H1 (cell line): Measurements from ENCODE around the gene SHC3. TPM values are rescaled to one million over a fixed set of nuclear protein-coding genes. Genes with fewer than 3 reads are reported as not detected.

Source experiments
- polyA plus RNA-seq, 7 experiments: library from polyadenylated mRNA; depleted of rRNA in 3 of 7; stranded (reverse) in 5 of 7; unstranded in 2 of 7; fragments of >200 nt in 5 of 7; fragments of 200-250 nt in 2 of 7; gene quantifications; 1 replicate in 5 of 7; 2 replicates in 1 of 7; 4 replicates in 1 of 7; pipeline versions ENCODE4 v1.2.1 to v1.2.3, GENCODE V29; 2011 to 2013; ENCODE audit warnings: missing spikeins in 2 of 7, mixed read lengths in 2 of 7
- total RNA-seq: library from RNA; stranded (reverse); fragmentation: NEBNext Ultra II Directional; extraction: Animal tissue kit (Norgen Biotek cat#: 25700); gene quantifications from 2 replicates; pipeline ENCODE4 v1.2.1, GENCODE V29; 2021
- TF ChIP-seq, protein P1 (sequence below): fragments of 300-600 bp; sonication (generic); IDR thresholded peaks from 2 replicates; pipeline ENCODE4 v1.7.1; 2012; ENCODE audit warnings: low read length, moderate library complexity, mild to moderate bottlenecking, inconsistent platforms; ENCODE audit not compliant: insufficient replicate concordance

Gene SHC3
- total and polyA plus RNA-seq, 2 of the 8 experiments (the other 6 are each of a cell fraction or from before 2014, with no cell fraction given) = 1.4 to 7.1 TPM

GRCh38 chr9:89137542-89138462 is 40.8 kb downstream of the SHC3 start (continued):
- TF ChIP-seq, protein P1, sequence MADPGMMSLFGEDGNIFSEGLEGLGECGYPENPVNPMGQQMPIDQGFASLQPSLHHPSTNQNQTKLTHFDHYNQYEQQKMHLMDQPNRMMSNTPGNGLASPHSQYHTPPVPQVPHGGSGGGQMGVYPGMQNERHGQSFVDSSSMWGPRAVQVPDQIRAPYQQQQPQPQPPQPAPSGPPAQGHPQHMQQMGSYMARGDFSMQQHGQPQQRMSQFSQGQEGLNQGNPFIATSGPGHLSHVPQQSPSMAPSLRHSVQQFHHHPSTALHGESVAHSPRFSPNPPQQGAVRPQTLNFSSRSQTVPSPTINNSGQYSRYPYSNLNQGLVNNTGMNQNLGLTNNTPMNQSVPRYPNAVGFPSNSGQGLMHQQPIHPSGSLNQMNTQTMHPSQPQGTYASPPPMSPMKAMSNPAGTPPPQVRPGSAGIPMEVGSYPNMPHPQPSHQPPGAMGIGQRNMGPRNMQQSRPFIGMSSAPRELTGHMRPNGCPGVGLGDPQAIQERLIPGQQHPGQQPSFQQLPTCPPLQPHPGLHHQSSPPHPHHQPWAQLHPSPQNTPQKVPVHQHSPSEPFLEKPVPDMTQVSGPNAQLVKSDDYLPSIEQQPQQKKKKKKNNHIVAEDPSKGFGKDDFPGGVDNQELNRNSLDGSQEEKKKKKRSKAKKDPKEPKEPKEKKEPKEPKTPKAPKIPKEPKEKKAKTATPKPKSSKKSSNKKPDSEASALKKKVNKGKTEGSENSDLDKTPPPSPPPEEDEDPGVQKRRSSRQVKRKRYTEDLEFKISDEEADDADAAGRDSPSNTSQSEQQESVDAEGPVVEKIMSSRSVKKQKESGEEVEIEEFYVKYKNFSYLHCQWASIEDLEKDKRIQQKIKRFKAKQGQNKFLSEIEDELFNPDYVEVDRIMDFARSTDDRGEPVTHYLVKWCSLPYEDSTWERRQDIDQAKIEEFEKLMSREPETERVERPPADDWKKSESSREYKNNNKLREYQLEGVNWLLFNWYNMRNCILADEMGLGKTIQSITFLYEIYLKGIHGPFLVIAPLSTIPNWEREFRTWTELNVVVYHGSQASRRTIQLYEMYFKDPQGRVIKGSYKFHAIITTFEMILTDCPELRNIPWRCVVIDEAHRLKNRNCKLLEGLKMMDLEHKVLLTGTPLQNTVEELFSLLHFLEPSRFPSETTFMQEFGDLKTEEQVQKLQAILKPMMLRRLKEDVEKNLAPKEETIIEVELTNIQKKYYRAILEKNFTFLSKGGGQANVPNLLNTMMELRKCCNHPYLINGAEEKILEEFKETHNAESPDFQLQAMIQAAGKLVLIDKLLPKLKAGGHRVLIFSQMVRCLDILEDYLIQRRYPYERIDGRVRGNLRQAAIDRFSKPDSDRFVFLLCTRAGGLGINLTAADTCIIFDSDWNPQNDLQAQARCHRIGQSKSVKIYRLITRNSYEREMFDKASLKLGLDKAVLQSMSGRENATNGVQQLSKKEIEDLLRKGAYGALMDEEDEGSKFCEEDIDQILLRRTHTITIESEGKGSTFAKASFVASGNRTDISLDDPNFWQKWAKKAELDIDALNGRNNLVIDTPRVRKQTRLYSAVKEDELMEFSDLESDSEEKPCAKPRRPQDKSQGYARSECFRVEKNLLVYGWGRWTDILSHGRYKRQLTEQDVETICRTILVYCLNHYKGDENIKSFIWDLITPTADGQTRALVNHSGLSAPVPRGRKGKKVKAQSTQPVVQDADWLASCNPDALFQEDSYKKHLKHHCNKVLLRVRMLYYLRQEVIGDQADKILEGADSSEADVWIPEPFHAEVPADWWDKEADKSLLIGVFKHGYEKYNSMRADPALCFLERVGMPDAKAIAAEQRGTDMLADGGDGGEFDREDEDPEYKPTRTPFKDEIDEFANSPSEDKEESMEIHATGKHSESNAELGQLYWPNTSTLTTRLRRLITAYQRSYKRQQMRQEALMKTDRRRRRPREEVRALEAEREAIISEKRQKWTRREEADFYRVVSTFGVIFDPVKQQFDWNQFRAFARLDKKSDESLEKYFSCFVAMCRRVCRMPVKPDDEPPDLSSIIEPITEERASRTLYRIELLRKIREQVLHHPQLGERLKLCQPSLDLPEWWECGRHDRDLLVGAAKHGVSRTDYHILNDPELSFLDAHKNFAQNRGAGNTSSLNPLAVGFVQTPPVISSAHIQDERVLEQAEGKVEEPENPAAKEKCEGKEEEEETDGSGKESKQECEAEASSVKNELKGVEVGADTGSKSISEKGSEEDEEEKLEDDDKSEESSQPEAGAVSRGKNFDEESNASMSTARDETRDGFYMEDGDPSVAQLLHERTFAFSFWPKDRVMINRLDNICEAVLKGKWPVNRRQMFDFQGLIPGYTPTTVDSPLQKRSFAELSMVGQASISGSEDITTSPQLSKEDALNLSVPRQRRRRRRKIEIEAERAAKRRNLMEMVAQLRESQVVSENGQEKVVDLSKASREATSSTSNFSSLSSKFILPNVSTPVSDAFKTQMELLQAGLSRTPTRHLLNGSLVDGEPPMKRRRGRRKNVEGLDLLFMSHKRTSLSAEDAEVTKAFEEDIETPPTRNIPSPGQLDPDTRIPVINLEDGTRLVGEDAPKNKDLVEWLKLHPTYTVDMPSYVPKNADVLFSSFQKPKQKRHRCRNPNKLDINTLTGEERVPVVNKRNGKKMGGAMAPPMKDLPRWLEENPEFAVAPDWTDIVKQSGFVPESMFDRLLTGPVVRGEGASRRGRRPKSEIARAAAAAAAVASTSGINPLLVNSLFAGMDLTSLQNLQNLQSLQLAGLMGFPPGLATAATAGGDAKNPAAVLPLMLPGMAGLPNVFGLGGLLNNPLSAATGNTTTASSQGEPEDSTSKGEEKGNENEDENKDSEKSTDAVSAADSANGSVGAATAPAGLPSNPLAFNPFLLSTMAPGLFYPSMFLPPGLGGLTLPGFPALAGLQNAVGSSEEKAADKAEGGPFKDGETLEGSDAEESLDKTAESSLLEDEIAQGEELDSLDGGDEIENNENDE = no peak
